H1 (cell line): ENCODE measurements around the gene TRIML2. TPM values are rescaled to one million over a fixed set of nuclear protein-coding genes. Genes with fewer than 3 reads are reported as not detected.
A peak's percentile ranks its signal among the peaks of the same experiment; 100 is the strongest.

ENCODE experiments used
- CTCF ChIA-PET: fragments of 300-600 bp; sonication (Branson Sonifier 250); formaldehyde crosslinking; loops from one replicate; lab custom pipeline; 2021; ENCODE audit not compliant: partially characterized antibody; lab: Charles Lee
- POLR2A ChIA-PET: fragments of 300-600 bp; sonication (Branson Sonifier 250); formaldehyde crosslinking; loops from one replicate; lab custom pipeline; 2021; ENCODE audit warnings: inconsistent platforms; ENCODE audit not compliant: partially characterized antibody; lab: Charles Lee
- DNase-seq, 2 experiments: peaks; one replicate each; pipeline versions ENCODE4 v3.0.0 to v3.0.0-alpha.2; 2010 to 2022; ENCODE audit warnings: low spot score in 2 of 2, low read depth in 1 of 2, mixed read lengths in 1 of 2
- FAIRE-seq: peaks from 2 replicates; lab custom pipeline; 2011; peaks lifted over from hg19 to GRCh38; lab: Jason Lieb, UNC
- H2AFZ ChIP-seq: 2 replicates; pipeline ENCODE4 v1.8.1; 2012; ENCODE audit warnings: low read length, inconsistent platforms
- H2AK5ac ChIP-seq: 2 replicates; pipeline ENCODE4 v1.6.1; 2013; ENCODE audit warnings: low read depth, low read length
- H2BK120ac ChIP-seq: replicated peaks from 2 replicates; pipeline ENCODE3; 2013; ENCODE audit warnings: low read depth, low read length, inconsistent platforms
- H2BK12ac ChIP-seq: 2 replicates; pipeline ENCODE4 v1.6.1; 2013; ENCODE audit warnings: low read depth, low read length
- H2BK15ac ChIP-seq: 2 replicates; pipeline ENCODE4 v1.6.1; 2013; ENCODE audit warnings: low read length
- H2BK20ac ChIP-seq: 2 replicates; pipeline ENCODE4 v1.6.1; 2013; ENCODE audit warnings: low read length
- H2BK5ac ChIP-seq: 2 replicates; pipeline ENCODE4 v1.6.1; 2013; ENCODE audit warnings: low read depth, low read length
- H3K14ac ChIP-seq: 2 replicates; pipeline ENCODE4 v1.6.1; 2013; ENCODE audit warnings: inconsistent platforms; ENCODE audit not compliant: insufficient read length
- H3K18ac ChIP-seq: 2 replicates; pipeline ENCODE4 v1.6.1; 2013; ENCODE audit warnings: low read length; ENCODE audit errors: extremely low read depth
- H3K23ac ChIP-seq: 2 replicates; pipeline ENCODE4 v1.6.1; 2013; ENCODE audit warnings: inconsistent platforms; ENCODE audit not compliant: insufficient read length
- H3K23me2 ChIP-seq: 2 replicates; pipeline ENCODE4 v1.6.1; 2013; ENCODE audit warnings: low read depth, low read length
- H3K27ac ChIP-seq: 2 replicates; pipeline ENCODE4 v1.6.1; 2011; ENCODE audit warnings: low read depth, low read length, inconsistent platforms
- H3K27me3 ChIP-seq, 4 experiments: replicated peaks in 1 of 4; 1 replicate in 1 of 4; 2 replicates in 3 of 4; pipeline versions ENCODE4 v1.6.1 to v1.8.1; 2011 to 2013; ENCODE audit warnings: low read length in 3 of 4, mild to moderate bottlenecking in 3 of 4, inconsistent platforms in 2 of 4, mixed read lengths in 2 of 4, moderate library complexity in 1 of 4; ENCODE audit not compliant: control insufficient read depth in 3 of 4, insufficient read depth in 3 of 4; ENCODE audit errors: extremely low read depth in 1 of 4
- H3K36me3 ChIP-seq, 4 experiments: 2 replicates each; pipeline versions ENCODE4 v1.6.1 to v1.8.1; 2011 to 2013; ENCODE audit warnings: mild to moderate bottlenecking in 4 of 4, low read length in 3 of 4, moderate library complexity in 2 of 4, control low read depth in 1 of 4, inconsistent platforms in 1 of 4; ENCODE audit not compliant: insufficient read depth in 4 of 4, control insufficient read depth in 2 of 4
- H3K4ac ChIP-seq: replicated peaks from 2 replicates; pipeline ENCODE3; 2013; ENCODE audit warnings: low read length, low read depth, mixed read lengths, inconsistent platforms; ENCODE audit not compliant: insufficient read length
- H3K4me1 ChIP-seq, 4 experiments: replicated peaks in 1 of 4; 1 replicate in 1 of 4; 2 replicates in 3 of 4; pipeline versions ENCODE4 v1.6.1 to v1.8.1; 2011 to 2013; ENCODE audit warnings: low read length in 3 of 4, inconsistent platforms in 2 of 4, mixed read lengths in 1 of 4; ENCODE audit not compliant: insufficient read depth in 4 of 4, control insufficient read depth in 3 of 4
- H3K4me2 ChIP-seq, 2 experiments: 2 replicates each; pipeline versions ENCODE4 v1.6.1 to v1.8.1; 2011 to 2013; ENCODE audit warnings: low read depth in 2 of 2, low read length in 2 of 2, control low read depth in 1 of 2, inconsistent platforms in 1 of 2, mild to moderate bottlenecking in 1 of 2; ENCODE audit not compliant: insufficient read depth in 1 of 2
- H3K4me3 ChIP-seq, 4 experiments: fragments of 200-600, 300-600 bp in 1 of 4; sonication (generic), shearing (Covaris generic), sonication (Bioruptor Twin) in 1 of 4; 2 replicates each; pipeline versions ENCODE4 v1.5.1 to v1.8.1; 2011 to 2016; ENCODE audit warnings: low read length in 4 of 4, low read depth in 3 of 4, control low read depth in 2 of 4, inconsistent platforms in 2 of 4, mild to moderate bottlenecking in 2 of 4, mixed read lengths in 1 of 4, moderate library complexity in 1 of 4; ENCODE audit not compliant: insufficient read depth in 2 of 4; ENCODE audit errors: extremely low read depth in 1 of 4
- H3K56ac ChIP-seq: replicated peaks from 2 replicates; pipeline ENCODE3; 2013; ENCODE audit warnings: low read depth, mild to moderate bottlenecking, mixed read lengths, low read length, inconsistent platforms; ENCODE audit not compliant: insufficient read length
- H3K79me1 ChIP-seq: 2 replicates; pipeline ENCODE4 v1.6.1; 2013; ENCODE audit warnings: low read depth, low read length, control low read depth
- H3K79me2 ChIP-seq, 2 experiments: 2 replicates each; pipeline versions ENCODE4 v1.6.1 to v1.8.1; 2012 to 2013; ENCODE audit warnings: low read length in 2 of 2, mild to moderate bottlenecking in 2 of 2, inconsistent platforms in 1 of 2; ENCODE audit not compliant: insufficient read depth in 2 of 2, control insufficient read depth in 1 of 2
- H3K9ac ChIP-seq, 4 experiments: replicated peaks in 1 of 4; 1 replicate in 1 of 4; 2 replicates in 3 of 4; pipeline versions ENCODE4 v1.6.1 to v1.8.1; 2011 to 2013; ENCODE audit warnings: low read depth in 3 of 4, low read length in 3 of 4, control low read depth in 2 of 4, mild to moderate bottlenecking in 2 of 4, moderate library complexity in 2 of 4, inconsistent platforms in 1 of 4; ENCODE audit errors: extremely low read depth in 1 of 4
- H3K9me3 ChIP-seq, 2 experiments: 2 replicates each; pipeline versions ENCODE4 v1.6.1 to v1.8.1; 2012 to 2013; ENCODE audit warnings: mild to moderate bottlenecking in 2 of 2, moderate library complexity in 2 of 2, control low read depth in 1 of 2, inconsistent platforms in 1 of 2, low read depth in 1 of 2, low read length in 1 of 2, mixed read lengths in 1 of 2; ENCODE audit not compliant: insufficient read depth in 2 of 2
- H4K20me1 ChIP-seq, 2 experiments: replicated peaks in 1 of 2; 2 replicates each; pipeline versions ENCODE3 to v1.8.1; 2011 to 2013; ENCODE audit warnings: inconsistent platforms in 2 of 2, low read length in 2 of 2, mild to moderate bottlenecking in 1 of 2; ENCODE audit not compliant: insufficient read depth in 2 of 2, control insufficient read depth in 1 of 2
- H4K5ac ChIP-seq: 2 replicates; pipeline ENCODE4 v1.6.1; 2013; ENCODE audit warnings: low read length, low read depth, mixed read lengths, inconsistent platforms; ENCODE audit not compliant: insufficient read length
- H4K8ac ChIP-seq: 2 replicates; pipeline ENCODE4 v1.8.0; 2013; ENCODE audit warnings: mild to moderate bottlenecking, moderate library complexity, low read length, inconsistent platforms; ENCODE audit not compliant: insufficient read depth; ENCODE audit errors: extremely low read depth
- H4K91ac ChIP-seq: replicated peaks from 2 replicates; pipeline ENCODE3; 2013; ENCODE audit warnings: low read length, mixed read lengths, inconsistent platforms; ENCODE audit not compliant: insufficient read length
- BRCA1 ChIP-seq: IDR thresholded peaks from 2 replicates; pipeline ENCODE4 v1.6.1; 2012; ENCODE audit warnings: low read depth, low read length, improper control_type of control experiment
- CHD2 ChIP-seq: IDR thresholded peaks from 2 replicates; pipeline ENCODE4 v1.6.1; 2012; ENCODE audit warnings: low read length, improper control_type of control experiment
- CREB1 ChIP-seq: IDR thresholded peaks from 2 replicates; pipeline ENCODE4 v1.6.1; 2012; ENCODE audit warnings: inconsistent platforms
- CTBP2 ChIP-seq: IDR thresholded peaks from 2 replicates; pipeline ENCODE4 v1.7.0; 2011; ENCODE audit warnings: borderline replicate concordance, mild to moderate bottlenecking, moderate library complexity, mixed read lengths, low read length; ENCODE audit not compliant: insufficient read depth, insufficient read length
- EGR1 ChIP-seq: IDR thresholded peaks from 2 replicates; pipeline ENCODE4 v1.6.1; 2011; ENCODE audit warnings: low read depth, low read length, borderline replicate concordance
- EP300 ChIP-seq, 2 experiments: IDR thresholded peaks; 1 replicate in 1 of 2; 2 replicates in 1 of 2; pipeline ENCODE4 v1.6.1; 2011 to 2012; ENCODE audit warnings: low read depth in 2 of 2, low read length in 2 of 2, mild to moderate bottlenecking in 2 of 2, borderline replicate concordance in 1 of 2, inconsistent platforms in 1 of 2, moderate library complexity in 1 of 2
- NANOG ChIP-seq: IDR thresholded peaks from 2 replicates; pipeline ENCODE4 v1.6.1; 2011; ENCODE audit warnings: low read length, low read depth, mild to moderate bottlenecking, inconsistent platforms; ENCODE audit not compliant: insufficient read depth, poor library complexity, severe bottlenecking
- POLR2AphosphoS5 ChIP-seq: IDR thresholded peaks from 2 replicates; pipeline ENCODE4 v1.6.1; 2011; ENCODE audit warnings: low read depth, low read length
- SAP30 ChIP-seq: fragments of 300-600 bp; sonication (generic); IDR thresholded peaks from 2 replicates; pipeline ENCODE4 v1.7.1; 2012; ENCODE audit warnings: low read length, moderate library complexity, mild to moderate bottlenecking, inconsistent platforms; ENCODE audit not compliant: insufficient read depth, insufficient replicate concordance
- SP2 ChIP-seq: IDR thresholded peaks from 2 replicates; pipeline ENCODE4 v1.6.1; 2012; ENCODE audit warnings: mild to moderate bottlenecking, low read length, inconsistent platforms
- SRF ChIP-seq: IDR thresholded peaks from 2 replicates; pipeline ENCODE4 v1.6.1; 2011; ENCODE audit warnings: mild to moderate bottlenecking, low read depth, low read length, moderate library complexity
- USF2 ChIP-seq: IDR thresholded peaks from 2 replicates; pipeline ENCODE4 v1.6.1; 2011; ENCODE audit warnings: low read length, improper control_type of control experiment
- WGBS, 2 experiments: shearing (Covaris generic) in 1 of 2; methylation state at CpG; one replicate each; pipeline versions ENCODE4 v1.1.6 to v1.1.7; 2013 to 2015; ENCODE audit warnings: low lambda C conversion rate in 2 of 2, mixed read lengths in 2 of 2, inconsistent platforms in 1 of 2, low coverage in 1 of 2, missing lambda C conversion rate in 1 of 2; ENCODE audit not compliant: insufficient replicate concordance in 2 of 2, insufficient coverage in 1 of 2, insufficient read length in 1 of 2; ENCODE audit errors: extremely low coverage in 1 of 2, missing lambda C conversion rate in 1 of 2; 5-methylcytosine and 5-hydroxymethylcytosine counted together
- polyA plus RNA-seq, 7 experiments: library from polyadenylated mRNA; depleted of rRNA in 3 of 7; stranded (reverse) in 5 of 7; unstranded in 2 of 7; fragments of >200 nt in 5 of 7; fragments of 200-250 nt in 2 of 7; gene quantifications; 1 replicate in 5 of 7; 2 replicates in 1 of 7; 4 replicates in 1 of 7; pipeline versions ENCODE4 v1.2.1 to v1.2.3, GENCODE V29; 2011 to 2013; ENCODE audit warnings: missing spikeins in 2 of 7, mixed read lengths in 2 of 7
- total RNA-seq: library from RNA; stranded (reverse); fragmentation: NEBNext Ultra II Directional; extraction: Animal tissue kit (Norgen Biotek cat#: 25700); gene quantifications from 2 replicates; pipeline ENCODE4 v1.2.1, GENCODE V29; 2021

The TRIML2 gene
- total and polyA plus RNA-seq, 2 of the 8 experiments (the other 6 are each of a cell fraction or from before 2014, with no cell fraction given), result 28.1 to 59.2 TPM

- Histone ChIP-seq H3K9me3 (no peaks in the 10 kb centered on the region), H3K14ac (no peak overlapping the region), H2AFZ (no peak overlapping the region)
Measured at GRCh38 chr4:188042191-188042590, 67.2 kb downstream of the TRIML2 start.

More at GRCh38 chr4:188042191-188042590, 67.2 kb downstream of the TRIML2 start:
- 88% methylated on average over 15 of the region's 15 CpGs; no CpG with 5 or more reads in 1 of the 2 experiments for WGBS, 2 experiments
- Histone ChIP-seq H3K23me2 (no peaks in the 10 kb centered on the region), H3K56ac (no peak overlapping the region), H2BK15ac (no peak overlapping the region), H3K23ac (no peak overlapping the region), H2AK5ac (no peak overlapping the region), H4K8ac (no peak overlapping the region), H3K36me3 (no peaks in the 10 kb centered on the region), H2BK5ac (no peak overlapping the region), H3K27me3 (no peaks in the 10 kb centered on the region), H2BK120ac (no peak overlapping the region), H3K79me2 (no peaks in the 10 kb centered on the region), H4K5ac (no peak overlapping the region), H3K79me1 (no peaks in the 10 kb centered on the region), H3K18ac (no peak overlapping the region), H3K4ac (no peak overlapping the region), H3K27ac (no peak overlapping the region), H2BK20ac (no peak overlapping the region), H3K4me3 (no peak overlapping the region), H3K9ac (no peak overlapping the region), H2BK12ac (peak overlapping the region; percentile 84; the same call in 1 of the 2 replicates), H3K4me2 (no peak overlapping the region), H4K20me1 (no peaks in the 10 kb centered on the region), H3K4me1 (peaks cover 0 to 4% (median 0%) of the 10 kb centered on the region in 4 experiments; a peak in 1 of 7 replicates)
- DNase-seq, result no peak
- no peak for FAIRE-seq
- POLR2A ChIA-PET, result interaction anchor here (1.0 kb wide), 2 partner anchors 10 to 46 kb away, joined by 3 to 4 read pairs; no protein-coding TSS in a partner anchor
- TF ChIP-seq CREB1 (no peak), USF2 (no peak), NANOG (no peak), CTBP2 (no peak), SRF (no peak), BRCA1 (no peak), SAP30 (no peak), POLR2AphosphoS5 (no peak), EGR1 (no peak), SP2 (no peak), EP300 (IDR thresholded peaks at IDR 0.05; ENCODE audit: borderline replicate concordance in 1 of 2, low read depth in 2 of 2, low read length in 2 of 2) (no peak), CHD2 (no peak)
- TF ChIP-seq, all 59 proteins: peak for 0
- CTCF ChIA-PET, result interaction anchor here (1.0 kb wide), 1 partner anchor 11 kb away, joined by 3 read pairs; no protein-coding TSS in a partner anchor
- H4K91ac ChIP-seq, result no peak overlapping the region
